Measurements from ENCODE around the gene OR6S1. TPM values are rescaled to one million over a fixed set of nuclear protein-coding genes. Genes with fewer than 3 reads are reported as not detected.

Gene OR6S1
- polyA plus RNA-seq, 2 donors: not detected

GRCh38 chr14:20613094-20614037, 28.1 kb downstream of the OR6S1 start:
- Histone ChIP-seq H3K4me1 (ENCODE audit: control insufficient read depth in 2 of 2, insufficient read depth in 2 of 2, low read length in 1 of 2) (no peaks in the 10 kb centered on the region), H3K4me3 (ENCODE audit: low read depth in 1 of 2, low read length in 2 of 2) (peak overlapping the region; percentile 28 to 57), H3K27ac (ENCODE audit: low read depth in 2 of 2, low read length in 1 of 2) (peak overlapping the region; percentile 58 to 88), H3K9me3 (ENCODE audit: control insufficient read depth in 2 of 2, insufficient read depth in 1 of 2, low read depth in 1 of 2, low read length in 1 of 2) (no peaks in the 10 kb centered on the region), H3K36me3 (ENCODE audit: control insufficient read depth in 2 of 2, insufficient read depth in 2 of 2, low read length in 1 of 2) (no peaks in the 10 kb centered on the region), H3K27me3 (ENCODE audit: control insufficient read depth in 1 of 2, insufficient read depth in 2 of 2, low read length in 2 of 2) (no peaks in the 10 kb centered on the region)
- WGBS, 2 donors: 1% methylated on average over 34 of the region's 34 CpGs

DNA sequence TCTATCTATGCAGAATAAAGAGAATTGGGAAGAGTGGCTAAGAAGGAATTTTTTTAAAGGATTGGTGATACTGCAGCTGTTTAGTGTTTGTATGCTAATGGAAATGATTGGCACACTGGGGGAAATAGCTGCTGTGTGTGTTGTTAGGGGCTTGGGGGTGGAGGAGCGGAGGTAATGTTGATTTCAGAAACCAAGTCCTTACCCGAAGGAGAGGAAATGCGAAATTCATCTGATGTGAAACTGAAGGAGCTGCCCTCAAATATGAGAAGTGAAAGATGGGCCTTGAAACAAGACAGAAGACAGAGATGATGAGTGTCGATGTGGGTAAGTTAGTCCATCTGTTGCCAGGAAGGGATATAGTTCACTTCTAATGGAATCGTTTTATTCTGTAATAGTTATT, 29.1 kb downstream of the OR6S1 start:
- Histone ChIP-seq H3K27ac (ENCODE audit: low read depth in 2 of 2, low read length in 1 of 2) (no peak overlapping the region), H3K4me1 (ENCODE audit: control insufficient read depth in 2 of 2, insufficient read depth in 2 of 2, low read length in 1 of 2) (no peaks in the 10 kb centered on the region), H3K4me3 (ENCODE audit: low read depth in 1 of 2, low read length in 2 of 2) (no peak overlapping the region), H3K9me3 (ENCODE audit: control insufficient read depth in 2 of 2, insufficient read depth in 1 of 2, low read depth in 1 of 2, low read length in 1 of 2) (no peaks in the 10 kb centered on the region), H3K36me3 (ENCODE audit: control insufficient read depth in 2 of 2, insufficient read depth in 2 of 2, low read length in 1 of 2) (no peaks in the 10 kb centered on the region), H3K27me3 (ENCODE audit: control insufficient read depth in 1 of 2, insufficient read depth in 2 of 2, low read length in 2 of 2) (no peaks in the 10 kb centered on the region)
- 49 to 55% methylated on average over 5 of the region's 5 CpGs for WGBS, 2 donors

DNA sequence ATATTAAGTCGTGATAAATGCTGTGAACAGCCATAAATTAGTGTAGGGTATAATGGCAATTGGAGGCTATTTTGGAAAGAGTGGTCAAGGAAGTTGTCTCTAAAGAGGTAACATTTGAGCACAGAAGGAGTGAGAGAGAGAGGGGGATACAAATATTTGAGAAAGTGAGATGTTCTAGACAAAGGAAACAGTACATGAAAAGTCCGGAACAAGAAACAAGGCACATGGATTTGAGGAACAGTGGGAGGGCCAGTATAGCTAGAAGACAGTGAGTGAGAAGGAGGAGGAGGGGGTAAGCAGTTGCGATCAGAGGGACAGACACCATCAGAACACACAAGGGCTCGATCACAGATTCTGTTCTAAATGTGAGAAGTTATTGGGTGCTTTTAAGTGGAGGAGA, 30.2 kb downstream of the OR6S1 start:
- Histone ChIP-seq H3K4me3 (ENCODE audit: low read depth in 1 of 2, low read length in 2 of 2) (no peak overlapping the region), H3K27ac (ENCODE audit: low read depth in 2 of 2, low read length in 1 of 2) (no peak overlapping the region), H3K27me3 (ENCODE audit: control insufficient read depth in 1 of 2, insufficient read depth in 2 of 2, low read length in 2 of 2) (no peaks in the 10 kb centered on the region), H3K4me1 (ENCODE audit: control insufficient read depth in 2 of 2, insufficient read depth in 2 of 2, low read length in 1 of 2) (no peaks in the 10 kb centered on the region), H3K9me3 (ENCODE audit: control insufficient read depth in 2 of 2, insufficient read depth in 1 of 2, low read depth in 1 of 2, low read length in 1 of 2) (no peaks in the 10 kb centered on the region), H3K36me3 (ENCODE audit: control insufficient read depth in 2 of 2, insufficient read depth in 2 of 2, low read length in 1 of 2) (no peaks in the 10 kb centered on the region)
- 65 to 68% methylated on average over 4 of the region's 4 CpGs for WGBS, 2 donors

GRCh38 chr14:20610002-20610765, 31.3 kb downstream of the OR6S1 start:
- no peaks in the 10 kb centered on the region for H3K27me3 ChIP-seq (ENCODE audit: control insufficient read depth in 1 of 2, insufficient read depth in 2 of 2, low read length in 2 of 2)
- H3K27ac ChIP-seq (ENCODE audit: low read depth in 2 of 2, low read length in 1 of 2): no peak overlapping the region
- H3K4me1 ChIP-seq (ENCODE audit: control insufficient read depth in 2 of 2, insufficient read depth in 2 of 2, low read length in 1 of 2): no peaks in the 10 kb centered on the region
- 6 to 8% methylated on average over 27 of the region's 27 CpGs for WGBS, 2 donors
- peak overlapping the region; percentile 79 to 86 for H3K4me3 ChIP-seq (ENCODE audit: low read depth in 1 of 2, low read length in 2 of 2)
- no peaks in the 10 kb centered on the region for H3K36me3 ChIP-seq (ENCODE audit: control insufficient read depth in 2 of 2, insufficient read depth in 2 of 2, low read length in 1 of 2)
- no peaks in the 10 kb centered on the region for H3K9me3 ChIP-seq (ENCODE audit: control insufficient read depth in 2 of 2, insufficient read depth in 1 of 2, low read depth in 1 of 2, low read length in 1 of 2)

GRCh38 chr14:20609215-20610001, 32.1 kb downstream of the OR6S1 start:
- no peaks in the 10 kb centered on the region for H3K36me3 ChIP-seq (ENCODE audit: control insufficient read depth in 2 of 2, insufficient read depth in 2 of 2, low read length in 1 of 2)
- no peaks in the 10 kb centered on the region for H3K27me3 ChIP-seq (ENCODE audit: control insufficient read depth in 1 of 2, insufficient read depth in 2 of 2, low read length in 2 of 2)
- peak overlapping the region; percentile 29 to 74 for H3K27ac ChIP-seq (ENCODE audit: low read depth in 2 of 2, low read length in 1 of 2)
- WGBS, 2 donors: 0 to 1% methylated on average over 44 of the region's 44 CpGs
- H3K4me3 ChIP-seq (ENCODE audit: low read depth in 1 of 2, low read length in 2 of 2): peak overlapping the region; percentile 79 to 86
- H3K4me1 ChIP-seq (ENCODE audit: control insufficient read depth in 2 of 2, insufficient read depth in 2 of 2, low read length in 1 of 2): no peaks in the 10 kb centered on the region
- H3K9me3 ChIP-seq (ENCODE audit: control insufficient read depth in 2 of 2, insufficient read depth in 1 of 2, low read depth in 1 of 2, low read length in 1 of 2): no peaks in the 10 kb centered on the region

DNA sequence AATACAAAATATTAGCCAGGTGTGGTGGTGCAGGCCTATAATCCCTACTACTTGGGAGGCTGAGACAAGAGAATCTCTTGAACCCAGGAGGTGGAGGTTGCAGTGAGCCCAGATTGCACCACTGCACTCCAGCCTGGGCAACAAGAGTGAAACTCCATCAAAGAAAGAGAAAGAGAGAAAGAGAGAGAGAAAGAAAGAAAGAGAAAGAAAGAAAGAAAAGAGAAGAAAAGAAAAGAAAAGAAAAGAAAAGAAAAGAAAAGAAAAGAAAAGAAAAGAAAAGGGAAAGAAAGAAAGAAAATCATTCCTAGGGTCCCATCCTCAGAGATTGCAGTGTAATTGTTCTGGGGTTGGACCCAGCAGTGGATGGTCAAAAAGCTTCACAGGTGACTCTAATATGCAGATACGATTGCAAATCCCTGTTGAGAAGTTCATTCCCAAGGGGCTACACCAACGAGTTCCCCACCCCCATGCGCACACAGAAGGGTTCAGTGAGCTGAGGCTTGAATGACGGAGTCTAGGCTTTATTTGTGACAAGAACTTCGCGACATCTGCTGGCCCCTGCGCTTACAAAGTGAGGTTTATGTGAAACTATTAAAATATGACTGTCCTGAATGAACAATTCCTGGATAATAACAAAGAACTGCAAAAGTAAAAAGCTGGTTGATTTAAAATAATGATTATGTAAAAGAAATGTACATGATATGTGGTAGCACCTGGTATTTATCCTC, 32.9 kb downstream of the OR6S1 start:
- Histone ChIP-seq H3K4me1 (ENCODE audit: control insufficient read depth in 2 of 2, insufficient read depth in 2 of 2, low read length in 1 of 2) (no peaks in the 10 kb centered on the region), H3K9me3 (ENCODE audit: control insufficient read depth in 2 of 2, insufficient read depth in 1 of 2, low read depth in 1 of 2, low read length in 1 of 2) (no peaks in the 10 kb centered on the region), H3K27ac (ENCODE audit: low read depth in 2 of 2, low read length in 1 of 2) (no peak overlapping the region), H3K4me3 (ENCODE audit: low read depth in 1 of 2, low read length in 2 of 2) (no peak overlapping the region), H3K36me3 (ENCODE audit: control insufficient read depth in 2 of 2, insufficient read depth in 2 of 2, low read length in 1 of 2) (no peaks in the 10 kb centered on the region), H3K27me3 (ENCODE audit: control insufficient read depth in 1 of 2, insufficient read depth in 2 of 2, low read length in 2 of 2) (no peaks in the 10 kb centered on the region)
- 72 to 73% methylated on average over 7 of the region's 7 CpGs for WGBS, 2 donors

- no peak overlapping the region for H3K4me3 ChIP-seq (ENCODE audit: low read depth in 1 of 2, low read length in 2 of 2)
- no peaks in the 10 kb centered on the region for H3K4me1 ChIP-seq (ENCODE audit: control insufficient read depth in 2 of 2, insufficient read depth in 2 of 2, low read length in 1 of 2)
- no peaks in the 10 kb centered on the region for H3K27me3 ChIP-seq (ENCODE audit: control insufficient read depth in 1 of 2, insufficient read depth in 2 of 2, low read length in 2 of 2)
- WGBS, 2 donors: 65 to 72% methylated on average over 5 of the region's 5 CpGs
- no peaks in the 10 kb centered on the region for H3K9me3 ChIP-seq (ENCODE audit: control insufficient read depth in 2 of 2, insufficient read depth in 1 of 2, low read depth in 1 of 2, low read length in 1 of 2)
- no peaks in the 10 kb centered on the region for H3K36me3 ChIP-seq (ENCODE audit: control insufficient read depth in 2 of 2, insufficient read depth in 2 of 2, low read length in 1 of 2)
- H3K27ac ChIP-seq (ENCODE audit: low read depth in 2 of 2, low read length in 1 of 2): no peak overlapping the region
Measured at GRCh38 chr14:20607617-20608016, 33.9 kb downstream of the OR6S1 start.

GRCh38 chr14:20606902-20607242, 34.6 kb downstream of the OR6S1 start:
- Histone ChIP-seq H3K27me3 (ENCODE audit: control insufficient read depth in 1 of 2, insufficient read depth in 2 of 2, low read length in 2 of 2) (no peaks in the 10 kb centered on the region), H3K4me1 (ENCODE audit: control insufficient read depth in 2 of 2, insufficient read depth in 2 of 2, low read length in 1 of 2) (no peaks in the 10 kb centered on the region), H3K9me3 (ENCODE audit: control insufficient read depth in 2 of 2, insufficient read depth in 1 of 2, low read depth in 1 of 2, low read length in 1 of 2) (peaks cover 0 to 3% of the 10 kb centered on the region in 2 donors), H3K4me3 (ENCODE audit: low read depth in 1 of 2, low read length in 2 of 2) (no peak overlapping the region), H3K27ac (ENCODE audit: low read depth in 2 of 2, low read length in 1 of 2) (no peak overlapping the region), H3K36me3 (ENCODE audit: control insufficient read depth in 2 of 2, insufficient read depth in 2 of 2, low read length in 1 of 2) (no peaks in the 10 kb centered on the region)
- 33 to 44% methylated on average over 2 of the region's 2 CpGs for WGBS, 2 donors

Data from esophagus (tissue), 2 donors.